Measurements from ENCODE around the gene SLC4A7. TPM values are rescaled to one million over a fixed set of nuclear protein-coding genes. Genes with fewer than 3 reads are reported as not detected.

SLC4A7 gene
- total RNA-seq, 2 experiments from 2014 or later: 25.9 to 31.9 TPM

- no peak for TF ChIP-seq CTCF (conservative IDR thresholded peaks at IDR 0.05; ENCODE audit: low read length)
- BruUV-seq (replicated peaks): no TSS peak
- Histone ChIP-seq H3K36me3 (ENCODE audit: insufficient read depth, low read length) (no peaks in the 10 kb centered on the region), H3K27ac (ENCODE audit: low read depth, low read length, poor library complexity, severe bottlenecking) (no peak overlapping the region), H3K79me2 (ENCODE audit: insufficient read depth, low read depth, low read length) (no peaks in the 10 kb centered on the region), H3K4me3 (ENCODE audit: low read depth, low read length, poor library complexity, severe bottlenecking) (no peak overlapping the region), H4K20me1 (ENCODE audit: insufficient read depth, low read length) (no peaks in the 10 kb centered on the region), H2AFZ (ENCODE audit: low read length) (no peak overlapping the region), H3K9me2 (ENCODE audit: insufficient read depth, low read length) (no peaks in the 10 kb centered on the region), H3K9me3 (ENCODE audit: low read length) (no peaks in the 10 kb centered on the region), H3K4me1 (ENCODE audit: insufficient read depth, low read length, poor library complexity, severe bottlenecking) (peaks cover 11% of the 10 kb centered on the region), H3K4me2 (ENCODE audit: low read length) (no peak overlapping the region)
- intact Hi-C loops (cut with micrococcal nuclease; ENCODE audit: unreplicated experiment): loop anchor here (5.0 kb wide), 1 partner anchor 128 kb away; the partner anchor contains the start of gene SLC4A7
- POLR2A ChIA-PET: interaction anchor here (0.5 to 0.7 kb wide), 2 partner anchors 26 to 261 kb away, joined by 3 read pairs; no protein-coding TSS in a partner anchor
- no peak for DNase-seq (ENCODE audit: low spot score)
- CTCF ChIA-PET (ENCODE audit: unreplicated experiment): no interaction called here
Measured at GRCh38 chr3:27354588-27355203, 129.5 kb downstream of the SLC4A7 start.

- Histone ChIP-seq H3K4me2 (ENCODE audit: low read length) (no peak overlapping the region), H3K9me3 (ENCODE audit: low read length) (no peaks in the 10 kb centered on the region), H3K79me2 (ENCODE audit: insufficient read depth, low read depth, low read length) (no peaks in the 10 kb centered on the region), H2AFZ (ENCODE audit: low read length) (no peak overlapping the region), H3K4me1 (ENCODE audit: insufficient read depth, low read length, poor library complexity, severe bottlenecking) (peaks cover 6% of the 10 kb centered on the region), H3K27ac (ENCODE audit: low read depth, low read length, poor library complexity, severe bottlenecking) (no peak overlapping the region), H4K20me1 (ENCODE audit: insufficient read depth, low read length) (no peaks in the 10 kb centered on the region), H3K9me2 (ENCODE audit: insufficient read depth, low read length) (no peaks in the 10 kb centered on the region), H3K4me3 (ENCODE audit: low read depth, low read length, poor library complexity, severe bottlenecking) (no peak overlapping the region), H3K36me3 (ENCODE audit: insufficient read depth, low read length) (no peaks in the 10 kb centered on the region)
- ChIA-PET CTCF (ENCODE audit: unreplicated experiment) (no interaction called here), POLR2A (interaction anchor here (0.5 to 0.7 kb wide), 2 partner anchors 26 to 262 kb away, joined by 3 read pairs; no protein-coding TSS in a partner anchor)
- no TSS peak for BruUV-seq (replicated peaks)
- no peak for DNase-seq (ENCODE audit: low spot score)
- TF ChIP-seq EZH2phosphoT487 (IDR thresholded peaks at IDR 0.05; ENCODE audit: borderline replicate concordance, low read depth, low read length) (no peak), CTCF (conservative IDR thresholded peaks at IDR 0.05; ENCODE audit: low read length) (no peak)
- intact Hi-C loops (cut with micrococcal nuclease; ENCODE audit: unreplicated experiment): no loop called here
Measured at GRCh38 chr3:27354161-27354560, 130.0 kb downstream of the SLC4A7 start.

GRCh38 chr3:27353221-27353620 is 131.0 kb downstream of the SLC4A7 start:
- intact Hi-C loops (cut with micrococcal nuclease; ENCODE audit: unreplicated experiment): no loop called here
- Histone ChIP-seq H3K36me3 (ENCODE audit: insufficient read depth, low read length) (no peaks in the 10 kb centered on the region), H3K9me2 (ENCODE audit: insufficient read depth, low read length) (no peaks in the 10 kb centered on the region), H2AFZ (ENCODE audit: low read length) (no peak overlapping the region), H3K4me2 (ENCODE audit: low read length) (no peak overlapping the region), H3K4me3 (ENCODE audit: low read depth, low read length, poor library complexity, severe bottlenecking) (no peak overlapping the region), H4K20me1 (ENCODE audit: insufficient read depth, low read length) (no peaks in the 10 kb centered on the region), H3K27ac (ENCODE audit: low read depth, low read length, poor library complexity, severe bottlenecking) (no peak overlapping the region), H3K9me3 (ENCODE audit: low read length) (no peaks in the 10 kb centered on the region), H3K4me1 (ENCODE audit: insufficient read depth, low read length, poor library complexity, severe bottlenecking) (no peaks in the 10 kb centered on the region), H3K79me2 (ENCODE audit: insufficient read depth, low read depth, low read length) (no peaks in the 10 kb centered on the region)
- no peak for DNase-seq (ENCODE audit: low spot score)
- no peak for TF ChIP-seq CTCF (conservative IDR thresholded peaks at IDR 0.05; ENCODE audit: low read length)
- BruUV-seq (replicated peaks): no TSS peak
- ChIA-PET POLR2A (no interaction called here), CTCF (ENCODE audit: unreplicated experiment) (no interaction called here)
